ENCODE data around the gene ADGRG7. TPM values are rescaled to one million over a fixed set of nuclear protein-coding genes. Genes with fewer than 3 reads are reported as not detected.

ADGRG7 gene
- polyA plus RNA-seq (2013, experiment 1 of 4) = not detected
- not detected for polyA plus RNA-seq (2013, experiment 2 of 4)
- polyA plus RNA-seq (2013, experiment 3 of 4) = not detected
- polyA plus RNA-seq (2013, experiment 4 of 4) = not detected

DNA sequence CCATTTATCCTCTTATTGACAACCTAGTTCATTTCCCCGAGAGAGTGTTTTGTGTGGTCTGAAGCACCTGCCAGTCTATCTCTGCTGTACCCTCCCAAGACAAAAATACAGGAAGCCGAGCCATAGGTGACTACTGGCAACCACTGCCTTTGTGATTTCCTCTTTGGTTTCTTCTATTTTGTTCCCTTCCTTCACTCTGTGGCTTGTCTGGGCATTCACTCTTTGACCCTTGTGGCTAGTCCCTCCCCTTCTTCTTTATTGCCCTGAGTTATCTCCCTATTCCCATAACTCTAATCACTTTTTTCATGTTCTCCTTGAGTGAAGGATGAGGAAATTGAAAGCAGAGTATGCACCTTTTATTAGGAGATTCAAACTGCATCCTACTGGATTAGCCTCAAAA is at the start of gene ADGRG7:
ADGRG7 (plus strand) TSS at position 297 of the 400 bp plus-strand sequence. CDS start 256 bp downstream, outside the sequence.
- peaks cover 2% of the 10 kb centered on the region for H3K4me1 ChIP-seq (ENCODE audit: control insufficient read depth, insufficient read depth, low read length)
- H3K36me3 ChIP-seq (ENCODE audit: control insufficient read depth, insufficient read depth, low read length) = no peaks in the 10 kb centered on the region
- H3K27ac ChIP-seq (ENCODE audit: insufficient read depth, low read depth, low read length, poor library complexity, severe bottlenecking) = no peak within 1 kb of the TSS
- H3K4me3 ChIP-seq (ENCODE audit: insufficient read depth, low read depth, low read length) = no peak within 1 kb of the TSS
- no peaks in the 10 kb centered on the region for H3K9me3 ChIP-seq (ENCODE audit: control insufficient read depth, low read length)
- no peaks in the 10 kb centered on the region for H3K27me3 ChIP-seq (ENCODE audit: control insufficient read depth, insufficient read depth, low read length, poor library complexity, severe bottlenecking)
- WGBS, 2 experiments = 91 to 96% methylated on average over 2 of the region's 2 CpGs

GRCh38 chr3:100560426-100560825 is 49.0 kb upstream of the ADGRG7 start:
- 98 to 100% methylated on average over 4 of the region's 4 CpGs for WGBS, 2 experiments
- Histone ChIP-seq H3K36me3 (ENCODE audit: control insufficient read depth, insufficient read depth, low read length) (no peaks in the 10 kb centered on the region), H3K4me1 (ENCODE audit: control insufficient read depth, insufficient read depth, low read length) (peaks cover 15% of the 10 kb centered on the region), H3K27ac (ENCODE audit: insufficient read depth, low read depth, low read length, poor library complexity, severe bottlenecking) (no peak overlapping the region), H3K9me3 (ENCODE audit: control insufficient read depth, low read length) (no peaks in the 10 kb centered on the region), H3K4me3 (ENCODE audit: insufficient read depth, low read depth, low read length) (no peak overlapping the region), H3K27me3 (ENCODE audit: control insufficient read depth, insufficient read depth, low read length, poor library complexity, severe bottlenecking) (no peaks in the 10 kb centered on the region)

DNA sequence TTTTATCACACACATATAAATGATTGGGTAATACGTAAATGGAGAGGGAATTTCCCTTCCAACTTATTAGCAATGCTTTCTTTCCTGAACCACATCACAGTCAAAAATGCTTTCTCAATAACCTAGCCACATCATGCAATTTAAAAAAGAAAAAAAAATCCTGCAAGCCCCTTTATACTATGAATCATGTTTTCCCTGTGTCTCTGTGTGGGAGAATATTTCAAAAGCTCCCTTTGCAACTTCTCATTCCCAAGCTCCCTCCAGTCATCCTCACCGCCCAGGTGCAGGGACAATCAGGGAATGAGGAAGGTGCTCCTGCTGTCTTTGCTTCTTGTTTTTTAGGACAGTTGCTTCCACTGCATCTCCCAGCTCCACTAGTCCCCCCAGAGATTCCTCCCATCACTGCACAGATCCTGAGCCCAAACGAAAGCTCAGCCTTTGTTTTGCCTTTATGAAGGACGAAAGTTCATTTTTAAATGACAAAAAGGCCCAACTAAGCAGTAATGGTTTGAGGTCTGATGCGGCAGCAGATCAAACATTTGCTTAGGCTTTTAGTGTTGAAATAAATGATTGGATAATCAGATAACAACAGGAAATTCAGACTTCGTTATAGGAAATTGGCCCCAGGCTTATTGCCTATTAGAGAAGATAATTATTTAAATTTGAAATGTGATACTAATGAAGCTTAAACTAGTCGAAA is 47.8 kb upstream of the ADGRG7 start:
- Histone ChIP-seq H3K27me3 (ENCODE audit: control insufficient read depth, insufficient read depth, low read length, poor library complexity, severe bottlenecking) (no peaks in the 10 kb centered on the region), H3K4me3 (ENCODE audit: insufficient read depth, low read depth, low read length) (no peak overlapping the region), H3K36me3 (ENCODE audit: control insufficient read depth, insufficient read depth, low read length) (no peaks in the 10 kb centered on the region), H3K4me1 (ENCODE audit: control insufficient read depth, insufficient read depth, low read length) (peaks cover 15% of the 10 kb centered on the region), H3K27ac (ENCODE audit: insufficient read depth, low read depth, low read length, poor library complexity, severe bottlenecking) (no peak overlapping the region), H3K9me3 (ENCODE audit: control insufficient read depth, low read length) (no peaks in the 10 kb centered on the region)
- WGBS, 2 experiments = 54 to 55% methylated on average over 7 of the region's 7 CpGs

DNA sequence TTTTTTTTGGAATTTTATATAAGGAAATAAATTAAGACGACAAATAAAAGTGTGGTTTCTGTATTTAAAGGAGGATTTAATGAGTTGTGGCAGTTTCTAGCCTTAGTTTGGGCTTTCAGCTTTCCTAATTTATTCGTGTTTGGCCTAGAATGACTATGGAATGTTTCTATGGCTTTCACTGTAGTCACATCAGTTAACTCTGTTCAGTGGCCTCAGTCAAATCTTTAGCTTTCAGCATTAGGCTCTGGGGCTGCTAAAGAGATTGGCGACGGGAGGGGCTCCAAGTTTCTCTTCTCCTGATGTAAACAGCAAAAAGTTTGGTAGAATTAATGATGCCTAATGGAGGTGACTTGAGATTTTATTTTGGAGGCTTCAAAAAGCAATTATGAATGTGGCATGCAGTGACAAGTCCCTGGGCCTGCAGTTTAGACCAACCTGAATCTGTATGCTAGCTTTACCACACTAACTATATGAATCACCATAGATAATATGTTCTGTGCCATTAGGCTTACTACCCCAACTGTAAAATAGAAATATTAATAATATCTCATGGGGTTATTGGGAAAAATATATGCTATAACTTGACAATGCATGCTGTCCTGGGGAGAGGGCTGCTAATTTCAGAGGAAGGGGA is 47.1 kb upstream of the ADGRG7 start:
- no peaks in the 10 kb centered on the region for H3K36me3 ChIP-seq (ENCODE audit: control insufficient read depth, insufficient read depth, low read length)
- WGBS, 2 experiments = 82 to 89% methylated on average over 4 of the region's 4 CpGs
- H3K27me3 ChIP-seq (ENCODE audit: control insufficient read depth, insufficient read depth, low read length, poor library complexity, severe bottlenecking) = no peaks in the 10 kb centered on the region
- H3K27ac ChIP-seq (ENCODE audit: insufficient read depth, low read depth, low read length, poor library complexity, severe bottlenecking) = no peak overlapping the region
- H3K4me3 ChIP-seq (ENCODE audit: insufficient read depth, low read depth, low read length) = no peak overlapping the region
- H3K4me1 ChIP-seq (ENCODE audit: control insufficient read depth, insufficient read depth, low read length) = peaks cover 15% of the 10 kb centered on the region
- H3K9me3 ChIP-seq (ENCODE audit: control insufficient read depth, low read length) = no peaks in the 10 kb centered on the region

- no peak overlapping the region for H3K4me3 ChIP-seq (ENCODE audit: insufficient read depth, low read depth, low read length)
- 100% methylated on average over 1 of the region's 1 CpG; no CpG with 5 or more reads in 1 of the 2 experiments for WGBS, 2 experiments
- H3K36me3 ChIP-seq (ENCODE audit: control insufficient read depth, insufficient read depth, low read length) = no peaks in the 10 kb centered on the region
- no peaks in the 10 kb centered on the region for H3K9me3 ChIP-seq (ENCODE audit: control insufficient read depth, low read length)
- no peaks in the 10 kb centered on the region for H3K27me3 ChIP-seq (ENCODE audit: control insufficient read depth, insufficient read depth, low read length, poor library complexity, severe bottlenecking)
- no peak overlapping the region for H3K27ac ChIP-seq (ENCODE audit: insufficient read depth, low read depth, low read length, poor library complexity, severe bottlenecking)
- peaks cover 15% of the 10 kb centered on the region for H3K4me1 ChIP-seq (ENCODE audit: control insufficient read depth, insufficient read depth, low read length)
These were observed 46.2 kb upstream of the ADGRG7 start for GRCh38 chr3:100563228-100563627.

DNA sequence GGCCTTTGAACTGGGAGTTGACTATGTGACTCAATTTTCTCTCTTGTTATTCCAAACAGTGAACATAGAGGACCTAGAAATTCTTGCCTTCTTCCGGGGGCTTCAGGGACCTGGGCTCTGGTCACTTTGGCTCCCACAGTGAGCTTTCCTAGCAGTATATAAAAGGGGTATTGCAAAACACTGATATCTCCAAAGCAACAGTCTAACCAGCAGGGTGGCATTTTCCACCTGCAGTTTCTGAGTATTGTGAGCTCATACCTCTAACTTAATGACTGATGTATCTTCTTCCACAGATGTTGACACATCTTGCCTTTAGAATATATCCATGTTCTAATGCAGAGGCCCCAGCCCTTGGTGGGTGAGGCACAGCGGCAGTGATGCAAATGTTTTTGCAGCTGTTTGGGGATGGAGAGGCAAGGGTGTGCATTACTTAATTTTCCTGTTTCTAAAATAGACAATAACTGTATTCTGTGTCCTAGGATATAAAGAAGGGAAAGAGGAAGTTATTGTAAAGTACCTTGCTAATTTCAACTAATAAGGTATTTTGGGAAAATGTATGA is 45.7 kb upstream of the ADGRG7 start:
- H3K4me1 ChIP-seq (ENCODE audit: control insufficient read depth, insufficient read depth, low read length) = peaks cover 15% of the 10 kb centered on the region
- no peak overlapping the region for H3K27ac ChIP-seq (ENCODE audit: insufficient read depth, low read depth, low read length, poor library complexity, severe bottlenecking)
- H3K9me3 ChIP-seq (ENCODE audit: control insufficient read depth, low read length) = no peaks in the 10 kb centered on the region
- no peaks in the 10 kb centered on the region for H3K36me3 ChIP-seq (ENCODE audit: control insufficient read depth, insufficient read depth, low read length)
- 90 to 96% methylated on average over 2 of the region's 2 CpGs for WGBS, 2 experiments
- H3K4me3 ChIP-seq (ENCODE audit: insufficient read depth, low read depth, low read length) = no peak overlapping the region
- no peaks in the 10 kb centered on the region for H3K27me3 ChIP-seq (ENCODE audit: control insufficient read depth, insufficient read depth, low read length, poor library complexity, severe bottlenecking)

GRCh38 chr3:100570811-100571210 is 38.6 kb upstream of the ADGRG7 start:
- Histone ChIP-seq H3K4me1 (ENCODE audit: control insufficient read depth, insufficient read depth, low read length) (no peaks in the 10 kb centered on the region), H3K27ac (ENCODE audit: insufficient read depth, low read depth, low read length, poor library complexity, severe bottlenecking) (no peak overlapping the region), H3K9me3 (ENCODE audit: control insufficient read depth, low read length) (no peaks in the 10 kb centered on the region), H3K36me3 (ENCODE audit: control insufficient read depth, insufficient read depth, low read length) (no peaks in the 10 kb centered on the region), H3K27me3 (ENCODE audit: control insufficient read depth, insufficient read depth, low read length, poor library complexity, severe bottlenecking) (no peaks in the 10 kb centered on the region), H3K4me3 (ENCODE audit: insufficient read depth, low read depth, low read length) (no peak overlapping the region)
- 88 to 91% methylated on average over 2 of the region's 2 CpGs for WGBS, 2 experiments

- no peak overlapping the region for H3K27ac ChIP-seq (ENCODE audit: insufficient read depth, low read depth, low read length, poor library complexity, severe bottlenecking)
- no peak overlapping the region for H3K4me3 ChIP-seq (ENCODE audit: insufficient read depth, low read depth, low read length)
- no peaks in the 10 kb centered on the region for H3K27me3 ChIP-seq (ENCODE audit: control insufficient read depth, insufficient read depth, low read length, poor library complexity, severe bottlenecking)
- H3K36me3 ChIP-seq (ENCODE audit: control insufficient read depth, insufficient read depth, low read length) = no peaks in the 10 kb centered on the region
- no peaks in the 10 kb centered on the region for H3K9me3 ChIP-seq (ENCODE audit: control insufficient read depth, low read length)
- H3K4me1 ChIP-seq (ENCODE audit: control insufficient read depth, insufficient read depth, low read length) = no peaks in the 10 kb centered on the region
- WGBS, 2 experiments = 92 to 98% methylated on average over 3 of the region's 3 CpGs
These were observed 34.9 kb upstream of the ADGRG7 start for GRCh38 chr3:100574536-100574935.

DNA sequence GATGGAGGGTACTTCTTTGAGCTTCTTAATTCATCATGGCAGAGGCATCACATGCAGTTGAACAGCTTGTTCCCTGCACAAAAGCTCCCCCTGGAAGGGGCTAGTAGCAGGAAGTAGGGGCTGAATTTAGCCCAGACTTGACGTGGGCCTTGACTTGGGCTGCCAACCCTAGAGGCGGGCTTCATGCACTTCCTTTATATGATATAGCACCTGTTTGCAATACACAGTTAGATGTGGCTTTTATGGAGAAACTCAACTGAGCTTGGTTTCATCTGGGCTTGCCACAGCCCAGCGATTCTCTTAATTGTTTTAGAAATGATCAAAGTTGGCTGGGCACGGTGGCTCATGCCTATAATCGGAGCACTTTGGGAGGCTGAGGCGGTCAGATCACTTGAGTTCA is 33.7 kb upstream of the ADGRG7 start:
- no peak overlapping the region for H3K4me3 ChIP-seq (ENCODE audit: insufficient read depth, low read depth, low read length)
- WGBS, 2 experiments = 93% methylated on average over 6 of the region's 6 CpGs
- H3K27ac ChIP-seq (ENCODE audit: insufficient read depth, low read depth, low read length, poor library complexity, severe bottlenecking) = no peak overlapping the region
- H3K27me3 ChIP-seq (ENCODE audit: control insufficient read depth, insufficient read depth, low read length, poor library complexity, severe bottlenecking) = no peaks in the 10 kb centered on the region
- no peaks in the 10 kb centered on the region for H3K9me3 ChIP-seq (ENCODE audit: control insufficient read depth, low read length)
- H3K36me3 ChIP-seq (ENCODE audit: control insufficient read depth, insufficient read depth, low read length) = no peaks in the 10 kb centered on the region
- no peaks in the 10 kb centered on the region for H3K4me1 ChIP-seq (ENCODE audit: control insufficient read depth, insufficient read depth, low read length)

DNA sequence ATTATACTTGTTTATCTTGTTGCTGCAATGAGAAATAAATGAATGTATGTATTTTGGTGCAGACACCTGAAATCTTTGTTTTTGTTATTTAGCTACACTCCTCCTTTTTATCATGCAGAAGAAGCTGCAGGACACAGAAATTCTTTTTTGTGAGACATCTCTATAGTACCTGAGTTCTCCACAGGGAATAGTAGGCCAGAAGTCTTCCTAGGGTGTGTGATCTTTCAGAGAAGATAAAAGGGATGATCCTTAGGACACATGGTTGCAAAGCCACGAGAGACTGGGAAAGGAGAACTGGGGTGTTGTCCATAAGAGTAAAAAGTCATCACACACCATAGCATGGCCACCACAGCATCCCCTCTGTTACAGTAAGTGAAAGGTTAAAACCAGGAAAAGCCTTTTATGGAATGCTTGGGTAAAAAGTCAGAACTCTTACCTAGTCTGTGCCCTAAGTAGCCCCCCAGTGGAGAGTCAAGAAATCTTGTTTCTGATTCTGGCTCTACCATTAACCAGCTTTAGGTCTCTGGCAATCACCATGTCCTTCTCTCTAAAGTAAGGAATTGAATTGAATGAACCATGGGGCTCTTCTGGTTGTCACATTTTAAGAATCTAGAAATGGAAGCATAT is 31.9 kb upstream of the ADGRG7 start:
- Histone ChIP-seq H3K27me3 (ENCODE audit: control insufficient read depth, insufficient read depth, low read length, poor library complexity, severe bottlenecking) (no peaks in the 10 kb centered on the region), H3K4me3 (ENCODE audit: insufficient read depth, low read depth, low read length) (no peak overlapping the region), H3K4me1 (ENCODE audit: control insufficient read depth, insufficient read depth, low read length) (no peaks in the 10 kb centered on the region), H3K27ac (ENCODE audit: insufficient read depth, low read depth, low read length, poor library complexity, severe bottlenecking) (no peak overlapping the region), H3K9me3 (ENCODE audit: control insufficient read depth, low read length) (no peaks in the 10 kb centered on the region), H3K36me3 (ENCODE audit: control insufficient read depth, insufficient read depth, low read length) (no peaks in the 10 kb centered on the region)
- WGBS, 2 experiments = 44% methylated on average over 1 of the region's 1 CpG; no CpG with 5 or more reads in 1 of the 2 experiments
